Lung (tissue), 12 donors: Measurements from ENCODE around the gene SRRM3. TPM values are rescaled to one million over a fixed set of nuclear protein-coding genes. Genes with fewer than 3 reads are reported as not detected.
"Not testable (repeated sequence)": the region's sequence is repeated elsewhere in the genome, so short reads cannot be mapped to it uniquely, and the experiment has no call there.

Source experiments
- ATAC-seq: fragments of 200-7000 bp; cut with Tn5 transposase; one replicate; pipeline ENCODE4 v1.9.1; 2020; ENCODE audit warnings: moderate number of reproducible peaks; ENCODE audit not compliant: insufficient read depth, low FRiP score
- DNase-seq, 3 donors: peaks; one replicate each; pipeline ENCODE4 v3.0.0-alpha.2; 2013 to 2017
- H3K27ac ChIP-seq, 2 donors: one replicate each; pipeline ENCODE4 v1.5.1; 2013; ENCODE audit warnings: mild to moderate bottlenecking in 2 of 2, moderate library complexity in 2 of 2, control low read depth in 1 of 2, inconsistent platforms in 1 of 2, low read depth in 1 of 2, low read length in 1 of 2
- H3K27me3 ChIP-seq, 3 donors: one replicate each; pipeline ENCODE4 v1.5.1; 2013; ENCODE audit warnings: low read length in 2 of 3; ENCODE audit not compliant: control insufficient read depth in 3 of 3, insufficient read depth in 3 of 3
- H3K36me3 ChIP-seq, 4 donors: one replicate each; pipeline ENCODE4 v1.5.1; 2013; ENCODE audit warnings: low read length in 4 of 4, mild to moderate bottlenecking in 1 of 4, moderate library complexity in 1 of 4; ENCODE audit not compliant: control insufficient read depth in 4 of 4, insufficient read depth in 4 of 4
- H3K4me1 ChIP-seq, 5 donors: one replicate each; pipeline ENCODE4 v1.5.1; 2013; ENCODE audit warnings: low read length in 5 of 5, mild to moderate bottlenecking in 2 of 5, moderate library complexity in 1 of 5; ENCODE audit not compliant: control insufficient read depth in 5 of 5, insufficient read depth in 5 of 5
- H3K4me3 ChIP-seq: one replicate; pipeline ENCODE4 v1.5.1; 2013; ENCODE audit warnings: mild to moderate bottlenecking, control low read depth, moderate library complexity
- H3K9ac ChIP-seq, 2 donors: one replicate each; pipeline ENCODE4 v1.5.1; 2013; ENCODE audit warnings: low read length in 2 of 2, control low read depth in 1 of 2; ENCODE audit not compliant: insufficient read depth in 1 of 2
- H3K9me3 ChIP-seq, 4 donors: one replicate each; pipeline ENCODE4 v1.5.1; 2013; ENCODE audit warnings: low read length in 3 of 4, mild to moderate bottlenecking in 1 of 4, moderate library complexity in 1 of 4; ENCODE audit not compliant: control insufficient read depth in 4 of 4, insufficient read depth in 3 of 4
- WGBS, 2 donors: extraction: QIAGEN DNeasy Blood & Tissue Kit; methylation state at CpG; one replicate each; pipeline ENCODE4 v1.1.7; 2013; 5-methylcytosine and 5-hydroxymethylcytosine counted together
- polyA plus RNA-seq, 2 donors: library from polyadenylated mRNA; stranded (reverse); fragments of 200-250 nt; gene quantifications; one replicate each; pipeline ENCODE4 v1.2.1, GENCODE V29; 2013
- total RNA-seq, 2 donors: library from RNA; depleted of rRNA in 1 of 2; stranded (reverse); fragments of >200 nt in 1 of 2; gene quantifications; one replicate each; pipeline ENCODE4 v1.2.1, GENCODE V29; 2014 to 2021
- TF ChIP-seq, protein P1 (sequence below): IDR thresholded peaks from 2 replicates; pipeline ENCODE4 v1.5.1; 2012; ENCODE audit warnings: mild to moderate bottlenecking; ENCODE audit errors: control extremely low read depth, extremely low read depth
- donor health status: control.
- donor health status: control.
- donor health status: Bipolar disorder and iron deficiency.
- donor health status: healthy.
- donor health status: DM: yes; HTN: yes; CAD: no.

SRRM3 gene
- total and polyA plus RNA-seq, 4 donors = 0.14 to 0.83 (median 0.63) TPM

DNA sequence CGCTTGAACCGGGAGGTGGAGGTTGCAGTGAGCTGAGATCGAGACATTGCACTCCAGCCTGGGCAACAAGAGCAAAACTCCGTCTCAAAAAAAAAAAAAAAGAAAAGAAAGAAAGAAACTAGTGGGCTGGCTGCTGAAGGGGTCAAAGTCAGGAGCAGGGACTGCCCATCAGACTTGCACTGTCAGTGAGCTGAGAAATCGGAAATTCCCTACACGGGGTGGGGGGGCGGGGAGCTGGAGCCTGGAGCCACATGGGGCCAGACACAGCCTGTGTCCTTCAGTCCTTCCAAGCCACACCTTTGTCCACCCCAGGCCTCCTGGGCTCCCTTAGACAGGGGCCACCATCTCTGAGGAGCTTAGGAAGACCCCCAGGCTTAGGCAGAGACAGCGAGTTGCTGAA is 34.5 kb downstream of the SRRM3 start:
- Histone ChIP-seq H3K9ac (no peak overlapping the region), H3K36me3 (no peaks in the 10 kb centered on the region), H3K27ac (no peak overlapping the region), H3K4me1 (peaks cover 0 to 3% (median 0%) of the 10 kb centered on the region in 5 donors), H3K4me3 (no peak overlapping the region), H3K9me3 (peaks cover 0 to 12% (median 0%) of the 10 kb centered on the region in 4 donors), H3K27me3 (peaks cover 0 to 12% (median 5%) of the 10 kb centered on the region in 3 donors)
- DNase-seq = no peak
- TF ChIP-seq, protein P1, sequence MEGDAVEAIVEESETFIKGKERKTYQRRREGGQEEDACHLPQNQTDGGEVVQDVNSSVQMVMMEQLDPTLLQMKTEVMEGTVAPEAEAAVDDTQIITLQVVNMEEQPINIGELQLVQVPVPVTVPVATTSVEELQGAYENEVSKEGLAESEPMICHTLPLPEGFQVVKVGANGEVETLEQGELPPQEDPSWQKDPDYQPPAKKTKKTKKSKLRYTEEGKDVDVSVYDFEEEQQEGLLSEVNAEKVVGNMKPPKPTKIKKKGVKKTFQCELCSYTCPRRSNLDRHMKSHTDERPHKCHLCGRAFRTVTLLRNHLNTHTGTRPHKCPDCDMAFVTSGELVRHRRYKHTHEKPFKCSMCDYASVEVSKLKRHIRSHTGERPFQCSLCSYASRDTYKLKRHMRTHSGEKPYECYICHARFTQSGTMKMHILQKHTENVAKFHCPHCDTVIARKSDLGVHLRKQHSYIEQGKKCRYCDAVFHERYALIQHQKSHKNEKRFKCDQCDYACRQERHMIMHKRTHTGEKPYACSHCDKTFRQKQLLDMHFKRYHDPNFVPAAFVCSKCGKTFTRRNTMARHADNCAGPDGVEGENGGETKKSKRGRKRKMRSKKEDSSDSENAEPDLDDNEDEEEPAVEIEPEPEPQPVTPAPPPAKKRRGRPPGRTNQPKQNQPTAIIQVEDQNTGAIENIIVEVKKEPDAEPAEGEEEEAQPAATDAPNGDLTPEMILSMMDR = no peak
- 72 to 76% methylated on average over 7 to 8 of the region's 8 CpGs for WGBS, 2 donors
- ATAC-seq = no peak

DNA sequence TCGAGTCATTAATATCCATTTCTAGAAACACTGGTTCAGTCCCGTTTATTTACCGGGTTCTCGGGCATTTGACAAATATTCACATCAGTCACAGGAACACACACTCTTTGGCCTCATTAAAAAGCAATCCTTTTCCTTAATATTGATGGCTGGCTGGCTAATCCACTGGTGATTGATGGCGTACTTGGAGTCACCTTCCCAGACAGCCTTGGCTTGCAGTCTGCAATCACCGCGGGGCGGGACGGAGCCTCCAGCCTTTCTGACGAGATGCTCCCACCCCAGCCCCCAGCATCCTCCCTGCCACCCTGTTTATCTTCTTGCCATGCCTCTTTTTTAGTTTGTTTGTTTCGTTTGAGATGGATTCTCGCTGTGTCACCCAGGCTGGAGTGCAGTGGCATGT is 36.6 kb downstream of the SRRM3 start:
- no peak for DNase-seq
- H3K27ac ChIP-seq = no peak overlapping the region
- no peaks in the 10 kb centered on the region for H3K36me3 ChIP-seq
- H3K4me1 ChIP-seq = peaks cover 0 to 3% (median 0%) of the 10 kb centered on the region in 5 donors
- H3K9me3 ChIP-seq = peaks cover 0 to 6% (median 0%) of the 10 kb centered on the region in 4 donors
- no peak for ATAC-seq
- H3K4me3 ChIP-seq = no peak overlapping the region
- H3K9ac ChIP-seq = no peak overlapping the region
- WGBS, 2 donors = 31 to 46% methylated on average over 12 of the region's 12 CpGs
- H3K27me3 ChIP-seq = peaks cover 0 to 5% (median 5%) of the 10 kb centered on the region in 3 donors
- TF ChIP-seq, protein P1 = no peak

DNA sequence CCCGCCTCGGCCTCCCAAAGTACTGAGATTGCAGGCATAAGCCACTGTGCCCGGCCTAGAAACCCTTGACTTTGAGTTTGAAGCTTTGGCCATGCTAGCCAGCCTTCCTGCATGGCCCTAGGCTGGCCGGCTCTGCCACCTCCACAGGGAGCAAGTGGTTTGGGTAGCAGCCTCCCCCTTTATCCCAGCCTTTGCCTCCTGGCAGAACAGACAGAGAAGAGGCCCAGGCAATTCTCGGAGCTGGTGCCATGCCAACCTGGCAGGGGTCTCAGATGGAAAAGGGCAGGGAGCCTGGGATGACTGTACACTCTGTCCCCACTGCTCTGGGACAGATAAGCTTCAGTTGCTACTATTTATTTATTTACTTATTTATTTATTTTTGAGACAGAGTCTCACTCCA is 39.4 kb downstream of the SRRM3 start:
- TF ChIP-seq, protein P1 = no peak
- peaks cover 0 to 5% (median 0%) of the 10 kb centered on the region in 3 donors for H3K27me3 ChIP-seq
- WGBS, 2 donors = 91% methylated on average over 5 of the region's 5 CpGs
- H3K27ac ChIP-seq = no peak overlapping the region
- H3K4me3 ChIP-seq = no peak overlapping the region
- no peaks in the 10 kb centered on the region for H3K4me1 ChIP-seq
- no peaks in the 10 kb centered on the region for H3K36me3 ChIP-seq
- no peak overlapping the region for H3K9ac ChIP-seq
- ATAC-seq (no peak), DNase-seq (no peak)
- H3K9me3 ChIP-seq = peaks cover 0 to 2% (median 0%) of the 10 kb centered on the region in 4 donors

DNA sequence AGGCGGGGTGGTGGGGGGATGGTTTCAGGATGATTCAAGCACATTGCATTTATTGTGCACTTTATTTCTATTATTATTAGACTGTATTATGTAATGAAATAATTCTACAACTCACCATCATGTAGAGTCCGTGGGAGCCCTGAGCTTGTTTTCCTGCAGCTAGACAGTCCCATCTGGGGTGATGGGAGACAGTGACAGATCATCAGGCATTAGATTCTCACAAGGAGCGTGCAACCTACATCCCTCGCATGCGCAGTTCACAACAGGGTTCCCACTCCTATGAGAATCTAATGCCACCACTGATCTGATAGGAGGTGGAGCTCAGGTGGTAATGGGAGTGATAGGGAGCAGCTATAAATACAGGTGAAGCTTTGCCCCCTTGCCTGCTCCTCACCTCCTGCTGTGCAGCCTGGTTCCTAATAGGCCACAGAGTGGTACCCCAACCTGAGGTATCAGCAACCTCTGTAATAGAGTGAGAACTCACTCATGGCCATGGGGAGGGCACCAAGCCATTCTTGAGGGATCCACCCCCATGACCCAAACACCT is 40.9 kb downstream of the SRRM3 start:
- H3K4me3 ChIP-seq, DNase-seq, H3K27me3 ChIP-seq, H3K27ac ChIP-seq, H3K9ac ChIP-seq, ATAC-seq, H3K9me3 ChIP-seq, H3K4me1 ChIP-seq, H3K36me3 ChIP-seq: not testable (repeated sequence)
- WGBS, 2 donors = 92 to 94% methylated on average over 5 of the region's 5 CpGs
